NCI-H1436 treated with DMSO at 0.1 percent for 48 hours (cell line): ENCODE data around the gene SYK.

Source experiments
- DNase-seq: peaks from one replicate; lab custom pipeline; 2025; lab: John Stamatoyannopoulos, UW

The SYK gene

DNA sequence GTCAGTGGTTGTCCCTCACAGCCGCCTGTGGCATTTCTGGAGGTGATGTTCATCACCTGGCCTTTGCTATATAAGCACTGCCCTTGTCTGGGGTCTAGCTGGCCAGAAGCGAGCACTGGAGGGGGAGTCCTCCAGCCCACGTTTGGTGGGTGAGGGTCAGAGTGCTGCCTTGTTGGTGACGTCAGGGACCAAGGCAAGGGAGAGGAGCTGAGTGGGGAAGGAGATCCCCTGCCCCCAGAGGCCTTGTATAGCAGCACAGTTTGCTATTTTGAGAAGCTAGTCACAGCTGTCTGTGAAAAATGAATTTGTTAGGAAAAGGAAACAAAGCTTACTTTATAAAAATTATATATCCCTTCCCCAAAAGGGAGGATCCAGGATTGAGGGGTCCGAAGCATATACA lies 49.8 kb downstream of the SYK start:
- DNase-seq, result no peak

DNA sequence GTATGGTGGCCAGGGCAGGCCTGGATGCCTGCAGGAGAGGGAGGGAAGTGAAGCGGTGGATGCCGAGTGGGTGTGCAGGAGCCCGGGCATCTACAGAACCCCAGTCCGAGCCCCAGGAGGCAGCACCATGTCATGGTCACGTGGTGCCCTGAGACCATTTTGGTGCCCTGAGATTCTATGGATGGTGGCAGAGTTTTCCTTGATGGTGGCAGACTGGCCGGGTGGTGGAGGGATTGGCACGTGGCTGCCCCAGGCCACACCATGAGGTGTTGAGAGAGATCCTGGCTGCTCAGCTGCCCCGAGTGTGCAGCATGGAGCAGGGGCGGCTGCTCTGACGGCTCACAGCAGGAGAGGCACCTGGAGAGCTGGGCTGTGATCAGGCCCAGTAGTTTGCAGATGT lies 52.3 kb downstream of the SYK start:
- DNase-seq, result no peak

DNA sequence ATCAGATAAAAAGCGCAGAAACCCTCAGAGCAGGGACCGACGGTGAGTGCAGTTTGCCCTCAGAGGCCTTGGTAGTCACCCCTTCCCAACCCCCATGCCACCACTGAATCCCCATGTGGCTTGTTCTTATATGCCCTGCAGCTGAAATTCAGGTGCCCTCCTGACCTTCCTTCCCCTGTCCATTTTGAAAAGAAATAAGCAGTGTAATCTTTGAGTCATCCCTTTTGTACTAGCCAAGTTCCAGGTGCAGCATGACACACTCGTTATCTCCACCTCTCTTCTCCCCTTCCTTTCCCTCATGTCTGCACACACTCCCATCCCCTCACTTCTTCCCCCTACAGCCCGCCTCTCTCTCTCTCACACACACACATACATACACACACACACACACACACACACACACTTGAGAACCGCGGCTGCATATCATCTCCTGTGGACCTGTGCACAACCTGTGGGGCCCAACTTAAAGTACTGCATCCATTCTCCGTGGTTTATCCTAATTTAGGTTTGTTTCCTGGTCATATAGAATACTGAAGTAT lies 53.1 kb downstream of the SYK start:
- no peak for DNase-seq

DNA sequence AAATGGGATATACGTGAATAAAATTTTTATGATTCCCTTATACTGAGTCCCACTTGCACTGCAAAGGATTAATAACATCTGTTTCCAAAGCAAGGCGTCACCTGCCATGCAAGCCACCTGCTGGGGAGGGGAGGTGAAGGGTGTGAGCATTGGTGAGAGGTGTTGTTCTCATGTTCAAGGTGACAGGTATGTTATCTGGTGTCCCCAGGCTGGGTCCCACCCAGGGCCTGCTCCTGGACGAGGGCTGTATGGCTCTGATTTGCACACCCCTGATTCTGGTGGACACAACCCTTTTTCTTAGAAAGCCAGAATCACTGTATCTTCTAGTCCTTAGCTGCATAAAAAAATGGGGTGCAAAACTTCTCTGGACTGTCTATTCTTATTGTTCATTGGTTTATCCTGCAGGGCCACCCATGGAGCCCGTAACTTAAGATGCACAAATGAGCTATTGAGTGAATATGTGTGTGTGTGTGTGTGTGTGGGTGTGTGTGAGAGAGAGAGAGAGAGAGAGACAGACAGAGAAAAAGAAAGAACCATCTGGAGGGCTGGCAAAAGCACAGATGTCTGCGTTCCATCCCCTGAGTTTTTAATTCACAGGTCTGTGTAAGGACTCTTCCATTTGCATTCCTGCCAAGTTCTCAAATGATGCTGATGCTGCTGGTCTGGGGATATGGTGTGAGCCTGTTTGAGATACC lies 53.7 kb downstream of the SYK start:
- DNase-seq, result no peak

DNA sequence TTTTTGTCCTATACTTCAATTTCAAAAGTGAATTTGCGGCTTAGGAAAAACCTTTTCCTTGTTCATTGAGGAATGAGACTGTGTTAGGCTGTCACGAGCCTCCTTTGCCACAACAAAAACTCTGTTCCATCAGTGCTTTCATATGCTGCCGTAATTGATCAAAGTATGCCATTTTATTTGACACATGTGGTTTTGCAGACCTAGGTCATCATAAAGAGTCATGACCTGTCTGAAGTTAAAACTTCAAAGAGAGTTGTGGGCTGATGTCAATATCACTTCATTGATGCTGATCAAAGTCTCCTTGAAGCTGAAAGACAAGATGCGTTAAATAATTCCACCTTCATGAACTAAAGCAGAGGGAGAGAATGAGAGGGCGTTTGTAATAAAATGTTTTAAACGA lies 55.5 kb downstream of the SYK start:
- DNase-seq, result no peak

DNA sequence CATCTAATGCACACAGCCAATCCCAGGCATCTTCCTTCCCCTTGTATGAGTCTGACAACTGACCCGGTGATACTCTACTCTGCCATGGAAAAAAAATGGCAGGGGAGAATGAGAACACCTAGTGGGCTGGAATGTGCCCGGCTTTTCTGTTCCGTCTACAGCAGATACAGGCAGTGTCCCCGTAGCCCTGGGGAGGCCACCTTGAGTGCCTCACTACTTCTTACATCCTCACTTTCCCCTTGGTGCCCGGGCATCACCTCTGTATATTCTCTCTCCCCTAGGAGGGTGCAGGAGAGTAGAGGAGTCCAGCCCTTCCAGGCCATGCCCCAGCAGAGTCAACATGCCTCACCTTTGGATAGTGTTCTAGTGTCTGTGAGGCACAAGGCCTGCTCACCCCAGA lies 56.2 kb downstream of the SYK start:
- no peak for DNase-seq

DNA sequence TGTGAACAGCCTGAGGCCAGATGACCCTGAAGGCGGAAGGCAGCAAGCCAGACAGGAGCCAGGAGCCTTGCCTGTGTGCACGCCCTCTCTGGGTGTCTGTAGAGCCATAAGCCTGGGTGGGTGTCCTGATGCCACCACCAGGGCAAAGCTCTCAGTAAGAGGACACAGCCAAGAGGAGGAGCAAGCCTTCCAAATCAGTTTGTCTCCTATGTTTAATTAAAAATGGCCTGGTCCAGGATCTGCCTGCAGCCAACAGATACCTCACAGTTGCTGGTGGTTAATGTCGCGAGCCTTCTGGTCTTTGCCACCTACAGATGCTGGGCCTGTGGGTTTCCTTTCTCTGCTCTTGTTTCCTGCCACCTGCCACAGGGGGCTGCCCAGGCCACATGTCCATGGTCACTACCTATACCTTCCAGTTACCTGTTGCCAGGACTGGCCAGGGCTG lies 56.9 kb downstream of the SYK start:
- no peak for DNase-seq

DNA sequence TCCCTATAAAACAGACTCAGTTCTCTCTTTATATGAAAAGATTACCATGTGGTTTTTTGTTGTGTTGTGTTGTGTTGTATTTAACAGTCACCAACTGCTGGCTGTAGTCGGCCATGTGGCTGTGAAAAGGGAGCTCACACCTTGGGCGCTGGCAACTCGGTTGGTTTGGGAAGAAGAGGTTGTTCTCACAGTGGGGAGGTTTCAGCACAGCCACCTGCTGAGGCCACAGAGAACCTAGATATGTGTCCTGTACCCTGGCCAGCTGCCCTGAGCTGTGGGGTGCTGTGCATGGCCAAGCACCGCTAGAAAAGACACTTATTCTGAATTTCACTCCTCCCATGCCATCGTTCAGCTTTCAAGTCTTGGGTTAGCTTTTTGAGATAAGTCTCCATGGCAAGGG lies 58.8 kb downstream of the SYK start:
- DNase-seq, result no peak

DNA sequence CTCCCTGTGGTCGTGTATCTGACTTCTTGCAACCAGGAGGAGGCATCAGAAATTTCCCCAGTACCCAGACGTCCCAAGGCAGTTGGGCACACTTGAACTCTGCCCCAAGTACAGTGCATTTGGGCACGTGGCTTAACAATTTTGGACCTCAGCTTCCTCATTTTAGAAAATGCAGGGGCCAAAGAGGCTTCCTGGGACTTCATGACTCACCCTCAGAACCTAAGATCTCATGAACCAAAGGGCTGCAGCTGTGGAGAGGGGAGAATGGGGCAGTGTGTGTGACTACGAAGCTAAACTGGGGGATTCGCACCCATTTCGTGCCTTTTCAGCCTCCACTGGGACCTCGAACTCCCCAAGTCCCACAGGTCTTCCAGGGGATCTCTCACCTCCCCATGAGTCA lies 59.2 kb downstream of the SYK start:
- DNase-seq, result no peak

DNA sequence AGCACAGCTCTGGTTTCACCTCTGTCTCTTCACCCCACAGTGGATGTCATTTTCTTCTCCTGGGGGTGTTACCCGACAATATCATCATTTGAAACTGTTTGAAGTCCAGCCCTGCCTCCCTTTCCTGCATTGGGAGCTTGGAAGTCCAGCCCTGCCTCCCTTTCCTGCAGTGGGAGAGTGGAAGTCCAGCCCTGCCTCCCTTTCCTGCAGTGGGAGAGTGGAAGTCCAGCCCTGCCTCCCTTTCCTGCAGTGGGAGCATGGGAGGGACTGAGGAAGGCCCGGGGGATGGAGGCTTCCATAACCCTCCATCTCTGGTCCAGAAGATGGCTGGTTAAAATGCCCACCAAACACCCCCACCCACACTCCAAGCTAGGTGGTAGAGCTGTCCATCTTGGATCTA lies 59.8 kb downstream of the SYK start:
- no peak for DNase-seq

DNA sequence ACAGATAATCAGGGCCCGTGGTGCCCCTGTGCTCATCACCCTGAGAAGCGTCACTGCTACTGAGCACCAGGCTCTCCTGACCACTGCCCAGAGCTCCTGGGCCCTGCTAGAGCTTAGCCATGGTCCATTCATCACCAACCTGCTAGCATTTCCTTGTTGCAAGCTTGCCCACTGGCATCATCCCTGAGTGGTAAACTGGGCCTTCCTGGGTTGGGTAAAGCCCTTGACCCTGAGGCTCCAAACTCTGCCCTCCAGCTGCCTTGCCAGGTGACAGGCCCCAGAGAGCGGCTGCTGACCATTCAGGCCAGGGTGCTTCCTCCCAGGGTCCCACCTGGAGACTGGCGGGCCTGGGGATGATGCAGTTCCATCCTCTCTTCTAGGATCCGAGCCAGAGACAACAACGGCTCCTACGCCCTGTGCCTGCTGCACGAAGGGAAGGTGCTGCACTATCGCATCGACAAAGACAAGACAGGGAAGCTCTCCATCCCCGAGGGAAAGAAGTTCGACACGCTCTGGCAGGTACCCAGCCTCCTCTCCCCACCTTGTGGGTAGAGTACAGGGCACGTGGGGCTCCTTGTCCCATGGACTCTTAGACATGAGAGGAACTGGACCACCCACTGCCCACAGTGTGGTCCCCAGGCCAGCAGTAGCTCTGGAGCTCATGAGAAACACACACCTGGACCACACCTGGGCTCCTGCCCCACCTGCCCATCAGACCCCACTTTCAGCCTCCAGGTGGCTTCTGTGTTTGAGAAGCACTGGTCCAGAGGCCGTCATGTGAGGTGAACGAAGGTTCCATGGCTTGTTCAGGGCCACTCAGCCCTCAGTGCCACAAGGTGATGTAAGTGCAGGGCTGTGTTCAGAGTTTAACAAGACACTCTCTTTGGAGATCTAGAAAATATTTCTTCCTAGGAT lies 60.5 kb downstream of the SYK start:
- no peak for DNase-seq

DNA sequence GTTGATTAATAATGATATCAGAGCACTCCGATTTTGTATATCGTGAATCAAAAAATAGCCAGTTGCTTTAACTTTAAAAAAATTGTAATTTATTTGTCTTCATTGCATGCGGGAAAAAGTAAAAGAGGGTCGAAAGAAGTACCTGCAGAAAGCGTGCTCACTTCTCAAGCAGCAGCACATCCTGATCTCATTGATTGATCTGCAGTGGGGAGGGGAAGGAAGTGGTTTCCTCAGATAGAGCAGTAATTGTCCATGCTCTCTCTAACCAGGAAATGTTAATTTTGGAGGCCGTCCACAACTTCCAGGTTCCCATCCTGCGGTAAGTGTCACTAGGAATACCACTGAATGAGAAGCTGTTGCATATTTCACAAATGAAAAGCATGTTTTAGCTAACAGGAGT lies 63.2 kb downstream of the SYK start:
- no peak for DNase-seq

DNA sequence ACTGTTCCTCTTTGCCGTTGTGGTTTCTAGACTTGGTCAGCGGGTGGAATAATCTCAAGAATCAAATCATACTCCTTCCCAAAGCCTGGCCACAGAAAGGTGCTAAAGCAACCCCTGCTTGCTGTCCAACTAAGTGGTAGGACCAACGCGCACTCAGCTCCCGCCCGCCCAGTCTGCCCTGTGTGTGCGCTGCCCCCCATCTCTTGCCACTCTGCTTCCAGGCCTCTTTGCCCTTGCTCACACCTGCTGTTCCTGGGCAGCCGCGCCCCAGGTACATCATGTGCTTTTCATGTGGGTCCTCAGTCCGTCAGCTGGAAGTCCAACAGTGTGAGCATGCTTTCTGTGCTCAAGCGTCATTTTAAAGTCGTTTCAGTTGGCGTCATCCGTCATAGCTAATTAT lies 65.5 kb downstream of the SYK start:
- no peak for DNase-seq

DNA sequence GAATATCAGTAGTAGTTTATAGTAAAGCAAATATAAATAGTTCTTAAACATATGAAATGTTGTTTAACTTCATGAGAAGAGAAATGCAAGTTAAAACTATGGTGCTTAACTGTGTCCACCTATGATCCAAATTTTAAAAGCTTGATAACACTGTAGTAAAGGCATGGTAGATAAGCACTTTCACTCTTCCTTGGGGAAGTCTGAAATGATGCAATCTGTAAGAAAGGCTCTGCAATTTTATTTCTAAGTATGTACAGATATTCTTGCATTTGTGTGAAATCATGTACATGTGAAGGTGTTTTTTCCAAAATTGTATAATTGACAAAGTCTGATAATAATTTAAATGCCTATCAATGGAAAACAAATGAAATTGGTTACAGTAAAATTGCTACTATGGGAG lies 66.9 kb downstream of the SYK start:
- no peak for DNase-seq

DNA sequence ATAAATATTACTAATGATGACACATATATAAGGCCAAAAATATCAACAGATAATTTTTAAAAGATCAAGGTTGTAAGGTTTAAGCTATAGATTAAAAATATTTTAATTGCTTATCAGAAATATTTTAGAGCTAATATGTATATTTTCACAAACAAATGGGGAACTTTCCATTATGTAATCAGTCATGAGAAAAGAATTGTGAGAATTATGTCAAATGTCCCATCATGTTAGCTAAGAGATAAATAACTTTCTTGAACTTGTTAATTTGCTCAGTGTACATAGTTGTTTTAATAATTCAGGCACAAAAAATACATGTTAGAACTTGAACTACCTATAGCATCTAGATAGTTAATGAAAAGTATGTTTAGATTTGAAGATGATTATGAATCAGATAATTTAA lies 67.7 kb downstream of the SYK start:
- DNase-seq, result no peak

DNA sequence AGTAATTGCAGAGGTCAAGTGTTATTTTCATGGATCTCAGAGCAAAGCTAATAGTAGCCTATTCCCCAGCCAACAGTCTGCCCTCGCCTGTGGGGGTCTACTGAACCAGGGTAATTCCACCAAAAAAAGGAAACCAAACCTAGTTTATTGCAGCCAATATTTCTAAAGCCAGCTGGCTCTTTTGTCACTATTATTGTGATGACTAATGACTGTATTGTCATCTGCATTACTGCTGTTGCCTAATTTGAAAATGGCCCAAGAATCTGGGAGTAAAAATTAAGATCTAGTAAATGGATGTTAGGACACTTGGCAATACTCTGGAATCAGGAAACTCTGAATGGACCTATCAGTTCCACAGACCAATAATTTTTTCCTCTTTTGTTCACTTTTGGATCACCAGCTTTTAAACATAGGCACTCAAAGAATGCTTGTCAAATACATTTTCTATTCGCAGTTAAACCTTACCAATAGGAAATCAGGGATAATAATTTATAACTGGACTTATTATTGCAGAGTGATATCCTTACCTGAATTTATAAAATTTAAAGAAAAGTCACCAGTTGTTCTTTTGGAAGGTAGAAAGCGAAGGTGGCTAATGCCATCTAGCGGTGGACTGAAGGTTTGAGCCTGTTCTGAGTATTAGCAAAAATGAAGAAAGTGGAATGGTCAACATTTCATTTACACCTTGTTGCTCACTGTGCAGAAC lies 69.2 kb downstream of the SYK start:
- DNase-seq, result no peak

DNA sequence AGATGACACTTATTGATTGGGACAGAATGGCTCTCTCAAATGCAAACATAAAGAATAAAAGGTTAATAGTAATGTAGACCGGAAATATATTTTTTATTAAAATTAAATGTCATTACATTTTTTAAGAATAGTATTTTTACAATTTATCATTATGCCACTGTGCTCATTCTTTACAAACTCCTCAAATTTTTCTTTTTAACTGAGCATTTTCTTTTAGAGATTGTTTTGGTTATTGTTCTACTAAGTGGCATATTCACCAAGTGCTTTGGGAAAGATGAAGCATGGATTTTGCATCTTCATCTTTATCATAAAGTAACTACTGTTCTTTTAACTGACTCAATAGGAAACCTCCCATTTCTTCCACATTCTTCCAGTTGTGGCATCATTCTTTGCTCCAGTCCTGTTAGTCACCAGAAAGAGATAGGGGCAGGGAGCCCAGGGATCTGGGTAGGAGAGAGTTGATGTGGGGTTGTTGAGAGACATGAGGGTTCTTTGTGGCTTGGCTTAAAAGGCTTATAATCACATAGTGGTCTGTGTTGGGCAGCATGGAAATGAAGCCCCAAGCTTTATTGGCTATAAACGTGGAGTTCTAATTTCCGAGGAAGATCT lies 69.8 kb downstream of the SYK start:
- DNase-seq, result no peak

DNA sequence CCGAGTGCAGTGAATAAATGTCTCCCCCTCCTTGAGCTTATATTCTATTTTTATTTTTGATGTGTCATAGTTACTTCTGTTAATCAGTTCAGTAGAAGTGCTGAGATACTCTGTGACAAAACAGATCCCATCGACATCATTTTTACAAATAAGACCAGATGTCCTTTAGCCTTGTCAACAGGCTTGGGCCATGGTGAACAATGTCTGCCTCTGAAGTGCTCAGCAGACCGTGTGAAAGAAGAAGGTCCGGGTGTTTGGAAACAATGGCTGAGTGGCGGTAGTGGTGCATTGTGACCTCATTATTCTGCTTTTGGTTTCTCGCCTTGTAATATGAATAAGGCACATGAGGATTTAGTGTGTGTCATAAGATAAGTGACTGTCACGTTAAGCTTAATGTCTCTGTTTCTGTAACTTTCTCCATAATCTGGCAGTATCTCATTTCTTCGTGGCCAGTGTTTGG lies 71.2 kb downstream of the SYK start:
- no peak for DNase-seq

DNA sequence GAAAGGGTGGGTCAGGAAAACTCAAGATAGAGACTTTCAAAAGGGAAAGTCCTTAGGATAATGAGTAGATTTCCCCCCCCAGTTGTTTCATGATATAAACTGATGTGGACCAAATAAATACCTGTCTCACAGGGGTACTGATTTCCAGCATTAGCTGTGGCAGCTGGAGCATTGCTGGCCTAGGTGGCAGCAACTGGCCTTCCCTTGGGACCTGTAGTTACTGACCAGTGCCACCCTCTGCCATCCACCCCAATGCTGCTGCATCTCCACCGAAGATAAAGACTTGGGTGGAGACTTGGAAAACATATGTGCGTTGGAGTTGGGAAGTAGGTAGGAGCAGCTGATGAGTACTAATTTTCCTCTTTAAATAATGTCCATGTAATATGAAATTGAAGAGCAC lies 71.8 kb downstream of the SYK start:
- no peak for DNase-seq

DNA sequence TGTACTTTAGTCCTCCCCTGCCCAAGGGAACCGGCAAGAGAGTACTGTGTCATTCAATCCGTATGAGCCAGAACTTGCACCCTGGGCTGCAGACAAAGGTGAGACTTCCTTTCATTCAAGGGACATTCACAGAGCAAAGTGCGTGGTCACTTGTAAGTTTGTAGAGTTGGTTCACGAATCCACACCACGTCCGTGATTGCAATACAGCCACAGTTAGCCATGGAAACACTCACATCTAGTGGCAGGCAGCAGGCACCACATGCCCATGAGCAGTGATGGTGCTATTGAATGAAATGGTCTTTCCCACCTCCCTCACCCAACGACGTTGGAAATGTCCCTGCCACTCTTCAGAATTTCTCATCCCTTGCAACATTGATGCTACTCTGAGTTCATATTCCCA lies 72.6 kb downstream of the SYK start:
- DNase-seq, result no peak

DNA sequence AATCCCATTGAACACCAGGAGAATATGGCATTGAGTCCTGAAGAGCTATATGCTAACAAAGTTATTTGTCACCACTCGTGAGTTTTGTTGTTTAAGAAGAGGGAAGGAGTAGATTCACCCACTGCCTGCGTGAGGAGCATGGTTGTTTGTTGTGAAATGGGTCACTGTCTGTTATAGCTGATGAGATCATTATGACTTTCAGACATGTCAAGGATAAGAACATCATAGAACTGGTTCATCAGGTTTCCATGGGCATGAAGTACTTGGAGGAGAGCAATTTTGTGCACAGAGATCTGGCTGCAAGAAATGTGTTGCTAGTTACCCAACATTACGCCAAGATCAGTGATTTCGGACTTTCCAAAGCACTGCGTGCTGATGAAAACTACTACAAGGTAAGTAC lies 76.9 kb downstream of the SYK start:
- no peak for DNase-seq

DNA sequence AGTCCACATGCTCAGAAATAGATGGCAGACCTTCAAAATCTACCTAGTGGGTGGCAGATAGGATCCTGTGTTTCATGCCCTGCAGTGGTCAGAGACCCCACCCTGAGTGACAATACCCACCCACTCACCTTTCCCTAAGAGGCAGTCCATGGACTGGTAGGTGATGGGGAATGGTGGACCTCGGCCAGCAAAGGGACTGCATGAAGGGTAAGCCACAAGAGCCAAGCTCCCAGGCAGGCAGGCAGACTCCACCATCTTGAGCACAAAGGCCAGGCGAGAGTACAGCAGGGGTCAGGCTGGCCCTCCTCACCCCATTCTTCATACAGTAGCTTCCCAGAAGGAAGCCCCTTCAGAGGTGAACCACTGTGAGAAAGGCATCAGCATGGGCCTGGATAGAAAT lies 78.4 kb downstream of the SYK start:
- no peak for DNase-seq
